Effector memory CD4-positive, alpha-beta T cell (primary cell): ENCODE data around the gene ZFYVE27.

Experiments
- DNase-seq, 3 donors: peaks; one replicate each; pipeline ENCODE4 v3.0.0-alpha.2; 2020
- H3K27ac ChIP-seq: 2 replicates; pipeline ENCODE4 v1.7.0; 2013; ENCODE audit warnings: mild to moderate bottlenecking, low read length, moderate library complexity; ENCODE audit not compliant: insufficient read depth, poor library complexity, severe bottlenecking
- H3K27me3 ChIP-seq: replicated peaks from 2 replicates; pipeline ENCODE4 v1.7.0; 2013; ENCODE audit warnings: mild to moderate bottlenecking, low read length; ENCODE audit not compliant: insufficient read depth, control insufficient read depth, poor library complexity, severe bottlenecking
- H3K36me3 ChIP-seq: 2 replicates; pipeline ENCODE4 v1.7.0; 2013; ENCODE audit warnings: mild to moderate bottlenecking, low read length, moderate library complexity; ENCODE audit not compliant: control insufficient read depth, insufficient read depth
- H3K4me1 ChIP-seq: 2 replicates; pipeline ENCODE4 v1.7.0; 2013; ENCODE audit warnings: low read length, mild to moderate bottlenecking; ENCODE audit not compliant: control insufficient read depth, insufficient read depth, poor library complexity, severe bottlenecking
- H3K4me3 ChIP-seq: 2 replicates; pipeline ENCODE4 v1.7.0; 2013; ENCODE audit warnings: low read length, low read depth, mild to moderate bottlenecking; ENCODE audit not compliant: insufficient read depth, poor library complexity, severe bottlenecking
- H3K9me3 ChIP-seq: 2 replicates; pipeline ENCODE4 v1.7.0; 2013; ENCODE audit warnings: mild to moderate bottlenecking, low read length, moderate library complexity; ENCODE audit not compliant: control insufficient read depth

Gene ZFYVE27

GRCh38 chr10:97747573-97747972 lies 10.6 kb downstream of the ZFYVE27 start:
- H3K4me1 ChIP-seq = no peaks in the 10 kb centered on the region
- no peak overlapping the region for H3K27ac ChIP-seq
- H3K36me3 ChIP-seq = peaks cover 89% of the 10 kb centered on the region
- no peaks in the 10 kb centered on the region for H3K9me3 ChIP-seq
- H3K4me3 ChIP-seq = no peak overlapping the region
- no peak for DNase-seq
- no peaks in the 10 kb centered on the region for H3K27me3 ChIP-seq

DNA sequence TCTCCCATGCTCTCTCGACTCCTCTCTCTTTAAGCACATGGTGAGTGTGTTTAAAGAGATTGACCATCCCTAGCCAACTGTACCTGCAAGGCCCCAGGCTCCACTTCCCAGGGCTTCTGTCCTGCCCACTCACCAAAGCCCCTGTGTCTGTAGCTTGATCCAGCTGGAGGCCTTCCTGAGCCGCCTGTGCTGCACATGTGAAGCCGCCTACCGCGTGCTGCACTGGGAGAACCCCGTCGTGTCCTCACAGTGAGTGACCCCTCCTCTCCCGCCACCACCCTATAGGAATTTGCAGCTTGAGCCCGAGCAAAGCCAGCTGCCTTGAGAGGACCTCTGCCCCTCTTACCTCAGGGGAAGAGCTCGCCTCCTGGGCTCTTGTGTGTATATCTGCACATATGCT lies 11.2 kb downstream of the ZFYVE27 start:
- no peaks in the 10 kb centered on the region for H3K9me3 ChIP-seq
- no peak overlapping the region for H3K4me3 ChIP-seq
- H3K27me3 ChIP-seq = no peaks in the 10 kb centered on the region
- DNase-seq = no peak
- no peak overlapping the region for H3K27ac ChIP-seq
- H3K36me3 ChIP-seq = peaks cover 90% of the 10 kb centered on the region
- no peaks in the 10 kb centered on the region for H3K4me1 ChIP-seq

DNA sequence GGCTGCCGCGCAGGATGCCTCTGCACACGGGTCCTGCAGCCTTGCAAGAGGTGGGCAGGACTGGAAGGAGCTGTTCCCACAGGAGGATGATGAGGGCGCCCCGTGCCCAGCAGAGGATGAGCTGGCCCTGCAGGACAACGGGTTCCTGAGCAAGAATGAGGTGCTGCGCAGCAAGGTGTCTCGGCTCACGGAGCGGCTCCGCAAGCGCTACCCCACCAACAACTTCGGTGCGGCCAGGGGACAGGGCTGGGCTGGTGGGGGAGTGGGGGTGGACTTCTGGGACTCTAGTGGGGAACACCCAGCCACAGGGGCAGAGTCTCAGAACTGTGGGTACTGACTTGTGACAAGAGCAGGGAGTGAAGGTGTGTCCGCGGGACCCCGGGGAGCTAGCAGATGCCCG lies 16.0 kb downstream of the ZFYVE27 start:
- Histone ChIP-seq H3K4me3 (no peak overlapping the region), H3K27ac (no peak overlapping the region), H3K36me3 (peaks cover 97% of the 10 kb centered on the region), H3K4me1 (no peaks in the 10 kb centered on the region), H3K9me3 (no peaks in the 10 kb centered on the region), H3K27me3 (no peaks in the 10 kb centered on the region)
- DNase-seq = no peak

- no peak for DNase-seq
- no peaks in the 10 kb centered on the region for H3K27me3 ChIP-seq
- H3K4me1 ChIP-seq = no peaks in the 10 kb centered on the region
- peaks cover 89% of the 10 kb centered on the region for H3K36me3 ChIP-seq
- no peak overlapping the region for H3K27ac ChIP-seq
- H3K9me3 ChIP-seq = no peaks in the 10 kb centered on the region
- H3K4me3 ChIP-seq = no peak overlapping the region
Observed at GRCh38 chr10:97754726-97755125, 17.8 kb downstream of the ZFYVE27 start.

GRCh38 chr10:97755718-97756117 lies 18.8 kb downstream of the ZFYVE27 start:
- Histone ChIP-seq H3K27ac (no peak overlapping the region), H3K4me1 (no peaks in the 10 kb centered on the region), H3K4me3 (no peak overlapping the region), H3K36me3 (peaks cover 88% of the 10 kb centered on the region), H3K27me3 (no peaks in the 10 kb centered on the region), H3K9me3 (no peaks in the 10 kb centered on the region)
- no peak for DNase-seq

GRCh38 chr10:97757471-97757870 lies 20.5 kb downstream of the ZFYVE27 start:
- DNase-seq = no peak
- Histone ChIP-seq H3K4me1 (no peaks in the 10 kb centered on the region), H3K27me3 (no peaks in the 10 kb centered on the region), H3K27ac (no peak overlapping the region), H3K36me3 (peaks cover 75% of the 10 kb centered on the region), H3K9me3 (no peaks in the 10 kb centered on the region), H3K4me3 (no peak overlapping the region)

- peak in 1 of 3 donors; percentile 14 for DNase-seq
- H3K4me1 ChIP-seq = no peaks in the 10 kb centered on the region
- peaks cover 58% of the 10 kb centered on the region for H3K36me3 ChIP-seq
- no peak overlapping the region for H3K4me3 ChIP-seq
- H3K9me3 ChIP-seq = no peaks in the 10 kb centered on the region
- H3K27me3 ChIP-seq = no peaks in the 10 kb centered on the region
- no peak overlapping the region for H3K27ac ChIP-seq
Observed at GRCh38 chr10:97759158-97759887, 22.4 kb downstream of the ZFYVE27 start.

DNA sequence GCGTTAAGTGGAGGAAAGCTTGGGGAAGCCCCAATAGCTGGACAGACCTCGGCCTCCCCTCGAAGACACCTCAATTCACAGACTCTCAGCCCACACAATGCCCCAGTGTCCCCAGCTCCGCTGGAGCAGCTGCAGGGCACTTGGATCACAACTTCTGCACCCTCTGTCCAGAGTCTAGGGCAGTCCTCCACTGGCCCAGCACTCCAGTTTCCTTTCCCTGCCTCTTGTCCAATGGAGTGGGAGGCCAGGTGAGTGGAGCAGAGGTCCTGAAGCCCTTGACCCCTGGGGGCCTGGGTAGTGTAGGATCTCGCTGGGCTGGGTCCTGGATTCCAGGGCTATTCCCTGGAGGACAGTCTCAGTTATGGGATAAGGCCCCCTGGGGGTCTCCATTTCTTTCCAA lies 23.0 kb downstream of the ZFYVE27 start:
- Histone ChIP-seq H3K27ac (no peak overlapping the region), H3K4me1 (no peaks in the 10 kb centered on the region), H3K4me3 (no peak overlapping the region), H3K36me3 (peaks cover 52% of the 10 kb centered on the region), H3K27me3 (no peaks in the 10 kb centered on the region), H3K9me3 (no peaks in the 10 kb centered on the region)
- no peak for DNase-seq

DNA sequence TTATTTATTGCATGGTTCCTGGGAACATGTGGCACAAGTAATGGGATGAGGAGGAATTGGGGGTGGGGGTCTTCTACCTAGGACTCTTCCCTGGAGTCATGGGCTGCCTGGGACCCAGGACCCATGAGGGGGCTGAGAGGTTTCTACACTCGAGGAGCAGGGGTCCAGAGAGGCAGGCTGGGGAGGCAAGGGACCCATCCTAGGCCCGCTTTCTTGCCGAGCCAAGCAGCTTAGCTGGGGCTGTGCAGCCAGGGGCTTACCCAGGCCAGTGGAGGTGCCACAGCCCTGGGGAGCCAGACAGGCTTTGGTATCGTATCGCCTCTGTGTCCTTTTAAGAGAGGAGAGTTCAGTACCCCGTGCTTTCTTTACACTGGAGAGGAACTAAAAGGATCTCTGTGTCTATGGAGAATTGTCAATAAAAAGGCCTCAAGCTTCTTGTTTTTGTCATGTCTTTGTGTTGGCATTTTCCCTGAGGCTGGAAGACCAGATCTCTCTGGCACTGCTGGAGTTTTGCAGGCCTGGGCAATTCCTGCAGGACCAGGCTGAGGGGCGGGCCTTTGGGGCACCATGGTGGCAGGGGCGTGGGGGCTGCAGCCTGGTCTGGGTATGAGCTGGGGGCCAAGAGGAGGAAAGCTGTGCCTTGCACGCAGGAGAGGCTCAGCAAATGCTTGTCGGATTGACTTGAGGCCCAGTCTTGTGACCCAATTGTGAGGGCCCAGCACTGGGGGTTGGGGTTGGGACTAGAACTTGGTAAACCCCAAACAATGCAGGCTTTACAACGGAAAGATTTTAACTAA lies 23.7 kb downstream of the ZFYVE27 start:
- Histone ChIP-seq H3K27me3 (no peaks in the 10 kb centered on the region), H3K4me1 (no peaks in the 10 kb centered on the region), H3K36me3 (peaks cover 45% of the 10 kb centered on the region), H3K9me3 (no peaks in the 10 kb centered on the region), H3K4me3 (no peak overlapping the region), H3K27ac (no peak overlapping the region)
- DNase-seq = no peak

DNA sequence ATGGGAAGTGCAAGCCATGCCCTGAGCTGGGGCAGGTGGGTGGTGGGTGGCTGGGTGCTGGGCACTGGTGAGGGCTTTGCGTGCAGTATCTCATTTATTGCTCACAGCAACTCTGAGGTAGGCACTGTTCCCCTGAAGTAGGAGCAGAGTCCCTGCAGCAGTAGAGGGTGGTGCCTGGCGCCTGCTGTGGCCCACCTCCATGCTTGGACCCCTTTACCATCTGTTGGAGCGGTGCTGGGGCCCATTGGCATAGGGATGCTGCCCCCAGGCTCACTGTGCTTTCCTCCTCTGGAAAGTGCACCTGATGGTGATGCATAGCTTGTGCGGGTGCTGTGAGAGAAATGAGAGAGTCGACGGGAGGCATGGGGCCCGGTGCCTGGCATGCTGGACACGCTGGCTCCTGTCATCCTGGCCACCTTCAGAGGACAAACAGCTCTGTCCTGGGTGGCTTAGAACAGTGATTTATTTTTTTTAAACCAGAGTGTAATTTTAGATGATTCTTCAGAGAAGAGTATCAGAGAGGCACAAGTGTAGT lies 24.5 kb downstream of the ZFYVE27 start:
- no peaks in the 10 kb centered on the region for H3K4me1 ChIP-seq
- no peak overlapping the region for H3K27ac ChIP-seq
- DNase-seq = no peak
- no peak overlapping the region for H3K4me3 ChIP-seq
- H3K36me3 ChIP-seq = peaks cover 37% of the 10 kb centered on the region
- H3K9me3 ChIP-seq = no peaks in the 10 kb centered on the region
- H3K27me3 ChIP-seq = no peaks in the 10 kb centered on the region
